ENCODE data around the gene HDAC9.

Gene HDAC9

GRCh38 chr7:18648849-18649758, 153.6 kb downstream of the HDAC9 start:
- Histone ChIP-seq H3K9me3 (ENCODE audit: insufficient read depth, low read length) (no peaks in the 10 kb centered on the region), H3K4me3 (ENCODE audit: insufficient read length, low read depth) (no peak overlapping the region), H3K27me3 (ENCODE audit: insufficient read depth, insufficient read length) (no peaks in the 10 kb centered on the region), H3K4me1 (ENCODE audit: insufficient read depth, insufficient read length) (no peaks in the 10 kb centered on the region), H3K36me3 (ENCODE audit: insufficient read depth, insufficient read length, low read length) (peaks cover 16% of the 10 kb centered on the region), H3K9ac (ENCODE audit: insufficient read length, low read depth) (no peak overlapping the region)
- no peak for DNase-seq (ENCODE audit: low read depth, low spot score)
- TF ChIP-seq ZNF274 (IDR thresholded peaks at IDR 0.05; ENCODE audit: low read depth, low read length) (no peak), SUZ12 (IDR thresholded peaks at IDR 0.05; ENCODE audit: extremely low read depth, insufficient read depth, insufficient read length) (no peak), YY1 (IDR thresholded peaks at IDR 0.05; ENCODE audit: insufficient read depth, insufficient read length) (no peak)

- no peak overlapping the region for H3K4me3 ChIP-seq (ENCODE audit: insufficient read length, low read depth)
- H3K4me1 ChIP-seq (ENCODE audit: insufficient read depth, insufficient read length) = no peaks in the 10 kb centered on the region
- H3K27me3 ChIP-seq (ENCODE audit: insufficient read depth, insufficient read length) = no peaks in the 10 kb centered on the region
- TF ChIP-seq ZNF274 (IDR thresholded peaks at IDR 0.05; ENCODE audit: low read depth, low read length) (no peak), YY1 (IDR thresholded peaks at IDR 0.05; ENCODE audit: insufficient read depth, insufficient read length) (no peak), SUZ12 (IDR thresholded peaks at IDR 0.05; ENCODE audit: extremely low read depth, insufficient read depth, insufficient read length) (no peak)
- DNase-seq (ENCODE audit: low read depth, low spot score) = no peak
- H3K36me3 ChIP-seq (ENCODE audit: insufficient read depth, insufficient read length, low read length) = peaks cover 7% of the 10 kb centered on the region
- no peak overlapping the region for H3K9ac ChIP-seq (ENCODE audit: insufficient read length, low read depth)
- no peaks in the 10 kb centered on the region for H3K9me3 ChIP-seq (ENCODE audit: insufficient read depth, low read length)
These were observed 158.0 kb downstream of the HDAC9 start for GRCh38 chr7:18653381-18654155.

GRCh38 chr7:18654709-18655108, 159.2 kb downstream of the HDAC9 start:
- Histone ChIP-seq H3K4me3 (ENCODE audit: insufficient read length, low read depth) (no peak overlapping the region), H3K36me3 (ENCODE audit: insufficient read depth, insufficient read length, low read length) (peaks cover under 1% of the 10 kb centered on the region), H3K4me1 (ENCODE audit: insufficient read depth, insufficient read length) (no peaks in the 10 kb centered on the region), H3K9ac (ENCODE audit: insufficient read length, low read depth) (no peak overlapping the region), H3K27me3 (ENCODE audit: insufficient read depth, insufficient read length) (no peaks in the 10 kb centered on the region), H3K9me3 (ENCODE audit: insufficient read depth, low read length) (no peaks in the 10 kb centered on the region)
- TF ChIP-seq YY1 (IDR thresholded peaks at IDR 0.05; ENCODE audit: insufficient read depth, insufficient read length) (no peak), ZNF274 (IDR thresholded peaks at IDR 0.05; ENCODE audit: low read depth, low read length) (no peak), SUZ12 (IDR thresholded peaks at IDR 0.05; ENCODE audit: extremely low read depth, insufficient read depth, insufficient read length) (no peak)
- DNase-seq (ENCODE audit: low read depth, low spot score) = no peak

GRCh38 chr7:18655506-18655905, 160.0 kb downstream of the HDAC9 start:
- H3K9ac ChIP-seq (ENCODE audit: insufficient read length, low read depth) = no peak overlapping the region
- H3K36me3 ChIP-seq (ENCODE audit: insufficient read depth, insufficient read length, low read length) = no peaks in the 10 kb centered on the region
- no peak for TF ChIP-seq ZNF274 (IDR thresholded peaks at IDR 0.05; ENCODE audit: low read depth, low read length)
- no peaks in the 10 kb centered on the region for H3K9me3 ChIP-seq (ENCODE audit: insufficient read depth, low read length)
- no peak overlapping the region for H3K4me3 ChIP-seq (ENCODE audit: insufficient read length, low read depth)
- no peaks in the 10 kb centered on the region for H3K4me1 ChIP-seq (ENCODE audit: insufficient read depth, insufficient read length)
- no peaks in the 10 kb centered on the region for H3K27me3 ChIP-seq (ENCODE audit: insufficient read depth, insufficient read length)
- DNase-seq (ENCODE audit: low read depth, low spot score) = no peak

- Histone ChIP-seq H3K36me3 (ENCODE audit: insufficient read depth, insufficient read length, low read length) (no peaks in the 10 kb centered on the region), H3K4me1 (ENCODE audit: insufficient read depth, insufficient read length) (no peaks in the 10 kb centered on the region), H3K27me3 (ENCODE audit: insufficient read depth, insufficient read length) (no peaks in the 10 kb centered on the region), H3K9ac (ENCODE audit: insufficient read length, low read depth) (no peak overlapping the region), H3K4me3 (ENCODE audit: insufficient read length, low read depth) (no peak overlapping the region), H3K9me3 (ENCODE audit: insufficient read depth, low read length) (no peaks in the 10 kb centered on the region)
- DNase-seq (ENCODE audit: low read depth, low spot score) = no peak
- TF ChIP-seq SUZ12 (IDR thresholded peaks at IDR 0.05; ENCODE audit: extremely low read depth, insufficient read depth, insufficient read length) (no peak), ZNF274 (IDR thresholded peaks at IDR 0.05; ENCODE audit: low read depth, low read length) (no peak), YY1 (IDR thresholded peaks at IDR 0.05; ENCODE audit: insufficient read depth, insufficient read length) (no peak)
These were observed 160.4 kb downstream of the HDAC9 start for GRCh38 chr7:18655912-18656311.

GRCh38 chr7:18656362-18656761, 160.8 kb downstream of the HDAC9 start:
- H3K4me1 ChIP-seq (ENCODE audit: insufficient read depth, insufficient read length) = no peaks in the 10 kb centered on the region
- DNase-seq (ENCODE audit: low read depth, low spot score) = no peak
- no peak overlapping the region for H3K4me3 ChIP-seq (ENCODE audit: insufficient read length, low read depth)
- H3K36me3 ChIP-seq (ENCODE audit: insufficient read depth, insufficient read length, low read length) = no peaks in the 10 kb centered on the region
- TF ChIP-seq YY1 (IDR thresholded peaks at IDR 0.05; ENCODE audit: insufficient read depth, insufficient read length) (no peak), ZNF274 (IDR thresholded peaks at IDR 0.05; ENCODE audit: low read depth, low read length) (no peak), SUZ12 (IDR thresholded peaks at IDR 0.05; ENCODE audit: extremely low read depth, insufficient read depth, insufficient read length) (no peak)
- no peaks in the 10 kb centered on the region for H3K9me3 ChIP-seq (ENCODE audit: insufficient read depth, low read length)
- no peak overlapping the region for H3K9ac ChIP-seq (ENCODE audit: insufficient read length, low read depth)
- no peaks in the 10 kb centered on the region for H3K27me3 ChIP-seq (ENCODE audit: insufficient read depth, insufficient read length)

- DNase-seq (ENCODE audit: low read depth, low spot score) = no peak
- Histone ChIP-seq H3K4me1 (ENCODE audit: insufficient read depth, insufficient read length) (no peaks in the 10 kb centered on the region), H3K9ac (ENCODE audit: insufficient read length, low read depth) (no peak overlapping the region), H3K4me3 (ENCODE audit: insufficient read length, low read depth) (no peak overlapping the region), H3K27me3 (ENCODE audit: insufficient read depth, insufficient read length) (no peaks in the 10 kb centered on the region), H3K36me3 (ENCODE audit: insufficient read depth, insufficient read length, low read length) (no peaks in the 10 kb centered on the region), H3K9me3 (ENCODE audit: insufficient read depth, low read length) (no peaks in the 10 kb centered on the region)
- no peak for TF ChIP-seq YY1 (IDR thresholded peaks at IDR 0.05; ENCODE audit: insufficient read depth, insufficient read length)
- no peak for TF ChIP-seq ZNF274 (IDR thresholded peaks at IDR 0.05; ENCODE audit: low read depth, low read length)
- TF ChIP-seq SUZ12 (IDR thresholded peaks at IDR 0.05; ENCODE audit: extremely low read depth, insufficient read depth, insufficient read length) = no peak
These were observed 164.2 kb downstream of the HDAC9 start for GRCh38 chr7:18659746-18660145.
